H9 (cell line): ENCODE results near the gene BEX4. TPM values are rescaled to one million over a fixed set of nuclear protein-coding genes. Genes with fewer than 3 reads are reported as not detected.

Source experiments
- DNase-seq: peaks from one replicate; pipeline ENCODE4 v3.0.0-alpha.2; 2017
- H2AFZ ChIP-seq: one replicate; pipeline ENCODE4 v1.6.1; 2013; ENCODE audit warnings: mild to moderate bottlenecking, low read length, control low read depth, moderate library complexity
- H2AK5ac ChIP-seq: 2 replicates; pipeline ENCODE4 v1.6.1; 2013; ENCODE audit warnings: low read length, control low read depth, mixed read lengths; ENCODE audit not compliant: insufficient read length
- H2BK120ac ChIP-seq: one replicate; pipeline ENCODE4 v1.6.1; 2013; ENCODE audit warnings: low read depth, mild to moderate bottlenecking, low read length, control low read depth, inconsistent platforms; ENCODE audit not compliant: poor library complexity, severe bottlenecking
- H2BK12ac ChIP-seq: 2 replicates; pipeline ENCODE4 v1.6.1; 2013; ENCODE audit warnings: low read length, control low read depth, mixed read lengths, low read depth; ENCODE audit not compliant: insufficient read length
- H2BK15ac ChIP-seq: 2 replicates; pipeline ENCODE4 v1.6.1; 2013; ENCODE audit warnings: low read depth, low read length, control low read depth
- H2BK20ac ChIP-seq: one replicate; pipeline ENCODE4 v1.6.1; 2013; ENCODE audit warnings: low read depth, mild to moderate bottlenecking, low read length, control low read depth, inconsistent platforms; ENCODE audit not compliant: poor library complexity, severe bottlenecking
- H2BK5ac ChIP-seq: 2 replicates; pipeline ENCODE4 v1.6.1; 2013; ENCODE audit warnings: low read length, control low read depth, mixed read lengths; ENCODE audit not compliant: insufficient read length
- H3K14ac ChIP-seq: 2 replicates; pipeline ENCODE4 v1.6.1; 2013; ENCODE audit warnings: low read length, control low read depth; ENCODE audit not compliant: insufficient read depth
- H3K18ac ChIP-seq: 2 replicates; pipeline ENCODE4 v1.6.1; 2013; ENCODE audit warnings: low read depth, mild to moderate bottlenecking, mixed read lengths, low read length, control low read depth; ENCODE audit not compliant: insufficient read length
- H3K23ac ChIP-seq: 2 replicates; pipeline ENCODE4 v1.6.1; 2013; ENCODE audit warnings: low read length, control low read depth, mixed read lengths, low read depth; ENCODE audit not compliant: insufficient read length
- H3K23me2 ChIP-seq: 2 replicates; pipeline ENCODE4 v1.6.1; 2013; ENCODE audit warnings: low read depth, mild to moderate bottlenecking, mixed read lengths, low read length, control low read depth; ENCODE audit not compliant: insufficient read length, poor library complexity, severe bottlenecking
- H3K27ac ChIP-seq: 2 replicates; pipeline ENCODE4 v1.5.1; 2013; ENCODE audit warnings: low read length, control low read depth, mixed read lengths, low read depth; ENCODE audit not compliant: insufficient read length
- H3K27me3 ChIP-seq: 2 replicates; pipeline ENCODE4 v1.6.1; 2013; ENCODE audit warnings: low read length, control low read depth, inconsistent platforms; ENCODE audit not compliant: insufficient read depth
- H3K4ac ChIP-seq: 2 replicates; pipeline ENCODE4 v1.6.1; 2013; ENCODE audit warnings: low read depth, mild to moderate bottlenecking, control low read depth, inconsistent platforms, low read length, moderate library complexity
- H3K4me1 ChIP-seq: 2 replicates; pipeline ENCODE4 v1.6.1; 2013; ENCODE audit warnings: low read length, control low read depth, inconsistent platforms; ENCODE audit not compliant: insufficient read depth
- H3K4me2 ChIP-seq: 2 replicates; pipeline ENCODE4 v1.6.1; 2013; ENCODE audit warnings: low read length, control low read depth, mixed read lengths; ENCODE audit not compliant: insufficient read length, insufficient read depth
- H3K56ac ChIP-seq: 2 replicates; pipeline ENCODE4 v1.6.1; 2013; ENCODE audit warnings: low read depth, mild to moderate bottlenecking, mixed read lengths, low read length, control low read depth; ENCODE audit not compliant: insufficient read length
- H3K79me1 ChIP-seq: 2 replicates; pipeline ENCODE4 v1.6.1; 2013; ENCODE audit warnings: low read depth, mild to moderate bottlenecking, moderate library complexity, low read length, control low read depth, inconsistent platforms; ENCODE audit not compliant: insufficient read depth, poor library complexity, severe bottlenecking
- H3K79me2 ChIP-seq: 2 replicates; pipeline ENCODE4 v1.6.1; 2013; ENCODE audit warnings: low read length, control low read depth, inconsistent platforms; ENCODE audit not compliant: insufficient read depth
- H3K9ac ChIP-seq: 2 replicates; pipeline ENCODE4 v1.6.1; 2013; ENCODE audit warnings: low read length, control low read depth, mixed read lengths; ENCODE audit not compliant: insufficient read length; ENCODE audit errors: extremely low read depth
- H3K9me3 ChIP-seq: one replicate; pipeline ENCODE4 v1.6.1; 2013; ENCODE audit warnings: low read depth, low read length, inconsistent platforms; ENCODE audit not compliant: control insufficient read depth
- H3T11ph ChIP-seq: one replicate; pipeline ENCODE4 v1.6.1; 2013; ENCODE audit warnings: mild to moderate bottlenecking, low read length, control low read depth, inconsistent platforms
- H4K20me1 ChIP-seq: one replicate; pipeline ENCODE4 v1.6.1; 2013; ENCODE audit not compliant: control insufficient read depth, insufficient read length, insufficient read depth
- H4K5ac ChIP-seq: 2 replicates; pipeline ENCODE4 v1.6.1; 2013; ENCODE audit warnings: low read depth, mild to moderate bottlenecking, mixed read lengths, low read length, control low read depth; ENCODE audit not compliant: insufficient read length
- H4K8ac ChIP-seq: replicated peaks from 2 replicates; pipeline ENCODE4 v1.6.1; 2013; ENCODE audit warnings: low read length, control low read depth, mixed read lengths, low read depth; ENCODE audit not compliant: insufficient read length
- H4K91ac ChIP-seq: 2 replicates; pipeline ENCODE4 v1.6.1; 2013; ENCODE audit warnings: low read depth, mild to moderate bottlenecking, moderate library complexity, mixed read lengths, low read length, control low read depth; ENCODE audit not compliant: insufficient read length
- H3K27ac Mint-ChIP-seq, 3 experiments: 2 replicates in 2 of 3; 3 replicates in 1 of 3; pipeline ENCODE4 v1.8.0; 2020 to 2021; ENCODE audit warnings: mixed read lengths in 3 of 3, mild to moderate bottlenecking in 1 of 3, moderate library complexity in 1 of 3
- H3K27me3 Mint-ChIP-seq: 2 replicates; pipeline ENCODE4 v1.8.0; 2021; ENCODE audit warnings: low read depth, mild to moderate bottlenecking, moderate library complexity, mixed read lengths
- H3K36me3 Mint-ChIP-seq, 3 experiments: 2 replicates in 2 of 3; 3 replicates in 1 of 3; pipeline ENCODE4 v1.8.0; 2020 to 2021; ENCODE audit warnings: low read depth in 3 of 3, mixed read lengths in 3 of 3; ENCODE audit not compliant: insufficient read depth in 1 of 3
- H3K4me1 Mint-ChIP-seq, 2 experiments: 2 replicates each; pipeline ENCODE4 v1.8.0; 2020; ENCODE audit warnings: mixed read lengths in 2 of 2
- H3K4me3 Mint-ChIP-seq, 2 experiments: 2 replicates in 1 of 2; 3 replicates in 1 of 2; pipeline ENCODE4 v1.8.0; 2020 to 2021; ENCODE audit warnings: mild to moderate bottlenecking in 2 of 2, mixed read lengths in 2 of 2, moderate library complexity in 1 of 2
- H3K9me3 Mint-ChIP-seq, 2 experiments: 2 replicates in 1 of 2; 3 replicates in 1 of 2; pipeline ENCODE4 v1.8.0; 2020; ENCODE audit warnings: mild to moderate bottlenecking in 2 of 2, mixed read lengths in 2 of 2, moderate library complexity in 1 of 2
- WGBS: extraction: QIAGEN DNeasy Blood & Tissue Kit; methylation state at CpG from one replicate; pipeline ENCODE4 v1.1.7; 2013; ENCODE audit warnings: missing lambda C conversion rate, low lambda C conversion rate, mixed read lengths; ENCODE audit not compliant: insufficient read length; ENCODE audit errors: extremely low coverage; 5-methylcytosine and 5-hydroxymethylcytosine counted together
- long read RNA-seq: library from polyadenylated mRNA; unstranded; transcript quantifications from one replicate; pipeline ENCODE4 v2.0.0, GENCODE V29; 2020
- total RNA-seq: library from RNA; stranded (reverse); gene quantifications from 2 replicates; pipeline ENCODE4 v1.2.1, GENCODE V29; 2021
- TF ChIP-seq, protein P1 (sequence below): fragments of 200-600 bp; sonication (generic); conservative IDR thresholded peaks from 3 replicates; pipeline ENCODE4 v1.8.0; 2021; ENCODE audit warnings: antibody characterized with exemption, mild to moderate bottlenecking

Gene BEX4
- 44.9 and 48.2 TPM in 2 replicates for total RNA-seq
- long read RNA-seq, transcript BEX4-202 (3 exons, 1,328 nt), result major isoform, 362 of 387 reads
- long read RNA-seq, transcript BEX4-201 (2 exons, 1,066 nt), result minor isoform, 6 of 387 reads
- long read RNA-seq, partial matches to known transcripts, result 3 of 387 reads
- long read RNA-seq, other reads (novel, unspliced or antisense), result 16 of 387 reads

DNA sequence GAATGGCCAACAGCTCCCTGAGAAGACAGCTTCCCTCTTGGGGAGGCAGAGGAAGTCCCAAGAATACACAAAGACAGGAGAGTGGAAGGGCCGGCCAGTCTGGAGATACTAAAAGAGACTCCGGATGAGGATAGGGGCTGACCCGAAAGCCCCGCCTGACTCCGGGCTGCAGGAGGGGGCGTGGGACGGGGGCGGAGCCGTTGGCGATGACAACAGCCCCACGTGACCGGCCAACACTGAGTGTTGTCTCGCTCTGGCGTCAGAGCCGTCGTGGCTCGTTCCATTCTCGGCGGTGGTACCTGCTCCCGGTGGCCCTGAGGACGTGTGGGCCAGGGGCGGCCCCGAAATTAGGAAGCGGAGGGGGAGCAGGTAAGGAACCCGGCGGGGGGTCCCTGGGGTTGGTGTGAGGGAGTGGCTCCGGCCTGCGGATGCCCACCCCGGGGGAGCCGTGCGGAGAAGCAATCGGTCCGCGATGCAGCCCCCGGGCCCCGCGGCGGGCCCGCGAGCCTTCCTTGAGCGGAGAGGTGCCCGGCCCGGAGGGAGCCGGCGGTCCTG is at the start of gene BEX4:
TSS of gene BEX4 (plus strand) at position 239 of the 555 bp plus-strand sequence. CDS start 1,046 bp downstream, outside the sequence.
- Histone ChIP-seq H3K4ac (no peak within 1 kb of the TSS; the same call in 1 of the 2 replicates), H3K27ac (peak within 1 kb of the TSS; percentile 65), H3K4me1 (no peaks in the 10 kb centered on the region; the same call in 1 of the 2 replicates), H2BK15ac (no peak within 1 kb of the TSS), H2BK5ac (no peak within 1 kb of the TSS), H4K20me1 (no peaks in the 10 kb centered on the region), H3K79me2 (no peaks in the 10 kb centered on the region), H3K23me2 (peaks cover 4% of the 10 kb centered on the region), H2AFZ (no peak within 1 kb of the TSS), H2BK12ac (no peak within 1 kb of the TSS), H3K56ac (no peak within 1 kb of the TSS), H4K91ac (no peak within 1 kb of the TSS), H3K79me1 (no peaks in the 10 kb centered on the region), H3T11ph (no peak within 1 kb of the TSS), H4K8ac (no peak within 1 kb of the TSS), H3K9me3 (no peaks in the 10 kb centered on the region), H4K5ac (peak within 1 kb of the TSS; percentile 49), H2BK20ac (no peak within 1 kb of the TSS), H3K23ac (no peak within 1 kb of the TSS), H2BK120ac (no peak within 1 kb of the TSS), H2AK5ac (no peak within 1 kb of the TSS), H3K4me2 (peak within 1 kb of the TSS; percentile 57), H3K14ac (peak within 1 kb of the TSS; percentile 94), H3K27me3 (no peaks in the 10 kb centered on the region), H3K18ac (peak within 1 kb of the TSS; percentile 96), H3K9ac (peak within 1 kb of the TSS; percentile 90)
- H3K27me3 Mint-ChIP-seq, result no peaks in the 10 kb centered on the region; the same call in 1 of the 2 replicates
- no CpG with 5 or more reads among the region's 45 CpGs for WGBS
- H3K36me3 Mint-ChIP-seq, result peaks cover 10 to 20% (median 19%) of the 10 kb centered on the region in 3 experiments
- H3K4me1 Mint-ChIP-seq, result peaks cover 2 to 14% of the 10 kb centered on the region in 2 experiments
- H3K27ac Mint-ChIP-seq, result peak within 1 kb of the TSS; percentile 95 to 97 (median 95)
- H3K9me3 Mint-ChIP-seq, result peaks cover 5 to 84% of the 10 kb centered on the region in 2 experiments
- TF ChIP-seq, protein P1, sequence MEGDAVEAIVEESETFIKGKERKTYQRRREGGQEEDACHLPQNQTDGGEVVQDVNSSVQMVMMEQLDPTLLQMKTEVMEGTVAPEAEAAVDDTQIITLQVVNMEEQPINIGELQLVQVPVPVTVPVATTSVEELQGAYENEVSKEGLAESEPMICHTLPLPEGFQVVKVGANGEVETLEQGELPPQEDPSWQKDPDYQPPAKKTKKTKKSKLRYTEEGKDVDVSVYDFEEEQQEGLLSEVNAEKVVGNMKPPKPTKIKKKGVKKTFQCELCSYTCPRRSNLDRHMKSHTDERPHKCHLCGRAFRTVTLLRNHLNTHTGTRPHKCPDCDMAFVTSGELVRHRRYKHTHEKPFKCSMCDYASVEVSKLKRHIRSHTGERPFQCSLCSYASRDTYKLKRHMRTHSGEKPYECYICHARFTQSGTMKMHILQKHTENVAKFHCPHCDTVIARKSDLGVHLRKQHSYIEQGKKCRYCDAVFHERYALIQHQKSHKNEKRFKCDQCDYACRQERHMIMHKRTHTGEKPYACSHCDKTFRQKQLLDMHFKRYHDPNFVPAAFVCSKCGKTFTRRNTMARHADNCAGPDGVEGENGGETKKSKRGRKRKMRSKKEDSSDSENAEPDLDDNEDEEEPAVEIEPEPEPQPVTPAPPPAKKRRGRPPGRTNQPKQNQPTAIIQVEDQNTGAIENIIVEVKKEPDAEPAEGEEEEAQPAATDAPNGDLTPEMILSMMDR, result no peak
- peak; percentile 96 for DNase-seq
- H3K4me3 Mint-ChIP-seq, result peak within 1 kb of the TSS; percentile 81 to 86
